Inferior parietal cortex (tissue), 1 donor: Measurements from ENCODE around the gene ATXN7.

Experiments used
- DNase-seq: peaks from one replicate; pipeline ENCODE4 v3.0.0-alpha.2; 2016; ENCODE audit errors: extremely low spot score

ATXN7 gene

GRCh38 chr3:63863150-63864007, at the start of gene ATXN7, which contains the start of gene THOC7:
Gene ATXN7 (plus strand): TSS chr3:63863867. CDS start chr3:63912599, 48,732 bp downstream.
Gene THOC7 (minus strand): TSS chr3:63863805. CDS start chr3:63863790, 15 bp downstream.
- no peak for DNase-seq

GRCh38 chr3:63814237-63814636, 49.4 kb upstream of the ATXN7 start:
- no peak for DNase-seq

- no peak for DNase-seq
These were observed 46.4 kb upstream of the ATXN7 start for GRCh38 chr3:63817225-63817624.

GRCh38 chr3:63818282-63819150, 45.2 kb upstream of the ATXN7 start:
- DNase-seq, result peak; percentile 90

- no peak for DNase-seq
These were observed 44.6 kb upstream of the ATXN7 start, which contains the start of gene C3orf49 for GRCh38 chr3:63819151-63819398. Gene C3orf49 (plus strand): TSS chr3:63819299. CDS start chr3:63819472, 173 bp downstream.

- no peak for DNase-seq
These were observed 39.4 kb upstream of the ATXN7 start for GRCh38 chr3:63824309-63824708.

GRCh38 chr3:63830526-63830925, 33.1 kb upstream of the ATXN7 start:
- no peak for DNase-seq

GRCh38 chr3:63832395-63832794, 31.3 kb upstream of the ATXN7 start:
- no peak for DNase-seq

- no peak for DNase-seq
These were observed 22.0 kb upstream of the ATXN7 start for GRCh38 chr3:63841704-63842103.

- DNase-seq, result no peak
These were observed 21.5 kb upstream of the ATXN7 start for GRCh38 chr3:63842127-63842526.

GRCh38 chr3:63845215-63845614, 18.5 kb upstream of the ATXN7 start:
- DNase-seq, result no peak

GRCh38 chr3:63847718-63848450, 15.8 kb upstream of the ATXN7 start:
- no peak for DNase-seq

GRCh38 chr3:63849175-63849574, 14.5 kb upstream of the ATXN7 start:
- no peak for DNase-seq

GRCh38 chr3:63851287-63851686, 12.4 kb upstream of the ATXN7 start:
- no peak for DNase-seq

GRCh38 chr3:63853106-63853505, 10.6 kb upstream of the ATXN7 start:
- DNase-seq, result no peak

GRCh38 chr3:63855333-63855940, 8.2 kb upstream of the ATXN7 start:
- no peak for DNase-seq

- no peak for DNase-seq
These were observed 6.4 kb upstream of the ATXN7 start for GRCh38 chr3:63857311-63857710.

- DNase-seq, result no peak
These were observed 2.9 kb upstream of the ATXN7 start for GRCh38 chr3:63860776-63861175.

- no peak for DNase-seq
These were observed 2.4 kb upstream of the ATXN7 start for GRCh38 chr3:63861306-63861705.

- no peak for DNase-seq
These were observed 890 bp upstream of the ATXN7 start for GRCh38 chr3:63862804-63863149.

GRCh38 chr3:63864008-63864964, 619 bp downstream of the ATXN7 start:
- DNase-seq, result no peak
